ENCODE measurements around the gene SMIM14. TPM values are rescaled to one million over a fixed set of nuclear protein-coding genes. Genes with fewer than 3 reads are reported as not detected.

The SMIM14 gene
- total and polyA plus RNA-seq, 2 of the 8 experiments (the other 6 are each of a cell fraction or from before 2014, with no cell fraction given), result 29.1 to 31.0 TPM

GRCh38 chr4:39635023-39635422 is 3.6 kb downstream of the SMIM14 start (continued):
- no peak for TF ChIP-seq HDAC6 (IDR thresholded peaks at IDR 0.05; ENCODE audit: low read depth, low read length)
- no peak for TF ChIP-seq POU5F1 (IDR thresholded peaks at IDR 0.05; ENCODE audit: low read depth, low read length)
- peak in 1 of 2 experiments; percentile 80; a peak in 1 of 4 replicates for TF ChIP-seq HDAC2 (IDR thresholded peaks at IDR 0.05; ENCODE audit: borderline replicate concordance in 1 of 2, low read depth in 2 of 2, low read length in 2 of 2)
- peak; percentile 78; the same call in 1 of the 2 replicates for TF ChIP-seq RBBP5 (IDR thresholded peaks at IDR 0.05; ENCODE audit: borderline replicate concordance, low read depth, low read length)
- TF ChIP-seq CHD1 (IDR thresholded peaks at IDR 0.05; ENCODE audit: low read depth, low read length), result no peak
- TF ChIP-seq BRCA1 (IDR thresholded peaks at IDR 0.05; ENCODE audit: low read depth, low read length), result no peak
- 0 out of 2 replicates have a peak, but pooled peaks have one; percentile 22 for TF ChIP-seq JUND (IDR thresholded peaks at IDR 0.05; ENCODE audit: low read length)
- peak; percentile 92 for TF ChIP-seq ASH2L (IDR thresholded peaks at IDR 0.05; ENCODE audit: low read length)
- no peak for TF ChIP-seq KDM4A (IDR thresholded peaks at IDR 0.05; ENCODE audit: low read depth, low read length, severe bottlenecking)
- TF ChIP-seq RNF2 (IDR thresholded peaks at IDR 0.05; ENCODE audit: borderline replicate concordance, low read depth, low read length, missing control alignments, poor library complexity, severe bottlenecking), result no peak
- TF ChIP-seq TBP (IDR thresholded peaks at IDR 0.05; ENCODE audit: low read depth, low read length), result 0 out of 2 replicates have a peak, but pooled peaks have one; percentile 45
- no peak for TF ChIP-seq SP4 (IDR thresholded peaks at IDR 0.05; ENCODE audit: low read length)
- TF ChIP-seq SP1 (IDR thresholded peaks at IDR 0.05; ENCODE audit: low read depth, low read length), result peak; percentile 72; the same call in 1 of the 2 replicates
- TF ChIP-seq MAX (IDR thresholded peaks at IDR 0.05), result peak; percentile 41; the same call in 1 of the 2 replicates
- no peak for TF ChIP-seq SP2 (IDR thresholded peaks at IDR 0.05; ENCODE audit: low read length)
- TF ChIP-seq SIN3A (conservative IDR thresholded peaks at IDR 0.05 in 1 of 2, IDR thresholded peaks at IDR 0.05 in 1 of 2; ENCODE audit: low read depth in 1 of 2, low read length in 2 of 2), result peak in 1 of 2 experiments; percentile 77; a peak in 2 of 4 replicates
